Fibroblast of the aortic adventitia (primary cell): Measurements from ENCODE around the gene MYRFL. TPM values are rescaled to one million over a fixed set of nuclear protein-coding genes. Genes with fewer than 3 reads are reported as not detected.
A peak's percentile ranks its signal among the peaks of the same experiment; 100 is the strongest.

Source experiments
- DNase-seq: peaks from one replicate; pipeline ENCODE4 v3.0.0-alpha.2; 2010; ENCODE audit warnings: low read depth
- H3K4me3 ChIP-seq: 2 replicates; pipeline ENCODE4 v1.5.1; 2011; ENCODE audit warnings: low read depth, mild to moderate bottlenecking, control low read depth, low read length, moderate library complexity
- total RNA-seq: library from RNA; depleted of rRNA; stranded (reverse); fragments of >200 nt; gene quantifications from 2 replicates; pipeline ENCODE4 v1.2.3, GENCODE V29; 2012; ENCODE audit warnings: low replicate concordance
- TF ChIP-seq, protein P1 (sequence below): IDR thresholded peaks from 2 replicates; pipeline ENCODE4 v1.5.1; 2011; ENCODE audit warnings: mild to moderate bottlenecking, low read length, control low read depth, inconsistent platforms; ENCODE audit not compliant: insufficient read depth

Gene MYRFL
- total RNA-seq, 1 donor: not detected

- peak; percentile 8 for DNase-seq
- TF ChIP-seq, protein P1, sequence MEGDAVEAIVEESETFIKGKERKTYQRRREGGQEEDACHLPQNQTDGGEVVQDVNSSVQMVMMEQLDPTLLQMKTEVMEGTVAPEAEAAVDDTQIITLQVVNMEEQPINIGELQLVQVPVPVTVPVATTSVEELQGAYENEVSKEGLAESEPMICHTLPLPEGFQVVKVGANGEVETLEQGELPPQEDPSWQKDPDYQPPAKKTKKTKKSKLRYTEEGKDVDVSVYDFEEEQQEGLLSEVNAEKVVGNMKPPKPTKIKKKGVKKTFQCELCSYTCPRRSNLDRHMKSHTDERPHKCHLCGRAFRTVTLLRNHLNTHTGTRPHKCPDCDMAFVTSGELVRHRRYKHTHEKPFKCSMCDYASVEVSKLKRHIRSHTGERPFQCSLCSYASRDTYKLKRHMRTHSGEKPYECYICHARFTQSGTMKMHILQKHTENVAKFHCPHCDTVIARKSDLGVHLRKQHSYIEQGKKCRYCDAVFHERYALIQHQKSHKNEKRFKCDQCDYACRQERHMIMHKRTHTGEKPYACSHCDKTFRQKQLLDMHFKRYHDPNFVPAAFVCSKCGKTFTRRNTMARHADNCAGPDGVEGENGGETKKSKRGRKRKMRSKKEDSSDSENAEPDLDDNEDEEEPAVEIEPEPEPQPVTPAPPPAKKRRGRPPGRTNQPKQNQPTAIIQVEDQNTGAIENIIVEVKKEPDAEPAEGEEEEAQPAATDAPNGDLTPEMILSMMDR: no peak
- H3K4me3 ChIP-seq: no peak overlapping the region
Observed at GRCh38 chr12:69996241-69996640, 171.2 kb downstream of the MYRFL start.

- no peak for DNase-seq
- TF ChIP-seq, protein P1: no peak
- no peak overlapping the region for H3K4me3 ChIP-seq
Observed at GRCh38 chr12:69996722-69997121, 171.7 kb downstream of the MYRFL start.

GRCh38 chr12:69998011-69998410, 173.0 kb downstream of the MYRFL start:
- no peak overlapping the region for H3K4me3 ChIP-seq
- DNase-seq: peak; percentile 63
- TF ChIP-seq, protein P1: no peak

GRCh38 chr12:69998922-69999321, 173.9 kb downstream of the MYRFL start:
- H3K4me3 ChIP-seq: no peak overlapping the region
- DNase-seq: no peak
- TF ChIP-seq, protein P1: no peak

DNA sequence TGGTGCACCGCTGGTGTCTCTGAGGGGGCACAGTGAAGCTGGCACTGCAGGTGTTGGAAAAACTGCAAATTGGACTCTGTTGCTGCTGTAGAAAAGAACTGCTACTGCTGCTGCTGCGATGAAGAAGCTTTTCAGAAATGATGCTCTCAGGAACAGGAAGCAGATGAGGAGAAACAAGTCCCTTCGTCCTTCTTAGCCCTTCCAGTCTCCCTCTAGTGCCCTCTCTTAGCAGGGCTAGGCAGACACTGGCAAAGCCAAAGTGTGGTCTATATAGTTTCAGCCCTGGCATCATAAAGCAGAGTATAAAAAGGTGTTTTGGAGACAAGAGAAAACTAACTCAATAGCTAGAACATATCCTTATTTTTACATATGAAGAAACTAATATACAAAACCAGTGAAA, 174.5 kb downstream of the MYRFL start:
- DNase-seq: no peak
- TF ChIP-seq, protein P1: no peak
- no peak overlapping the region for H3K4me3 ChIP-seq

- TF ChIP-seq, protein P1: no peak
- peak; percentile 55 for DNase-seq
- H3K4me3 ChIP-seq: no peak overlapping the region
Observed at GRCh38 chr12:70002097-70002911, 177.3 kb downstream of the MYRFL start.

DNA sequence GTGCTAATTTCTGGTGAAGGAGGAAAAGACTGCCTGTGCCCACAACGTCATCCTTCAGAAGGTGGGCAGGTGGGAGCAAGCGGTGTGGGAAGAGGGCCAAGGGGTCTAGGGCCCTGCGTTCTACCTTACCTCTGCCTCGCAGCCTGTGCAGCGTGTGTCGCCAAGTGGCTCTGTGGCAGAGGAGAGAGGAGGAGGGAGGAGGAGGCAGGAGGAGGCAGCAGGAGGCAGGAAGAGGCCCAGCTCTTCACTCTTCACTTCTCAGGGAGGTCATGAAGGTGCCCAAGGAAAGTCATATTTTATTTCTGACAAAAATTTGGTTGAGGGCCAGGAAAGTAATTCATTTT, 177.9 kb downstream of the MYRFL start:
- no peak for DNase-seq
- TF ChIP-seq, protein P1: no peak
- no peak overlapping the region for H3K4me3 ChIP-seq
